Nephron (organoid): ENCODE measurements around the gene NCOA1.

Experiments
- H3K27ac Mint-ChIP-seq, 3 experiments: 2 replicates each; pipeline ENCODE4 v1.8.0; 2020; ENCODE audit warnings: mixed read lengths in 3 of 3, mild to moderate bottlenecking in 2 of 3, moderate library complexity in 1 of 3
- H3K27me3 Mint-ChIP-seq: 2 replicates; pipeline ENCODE4 v1.8.0; 2021; ENCODE audit warnings: low read depth, mild to moderate bottlenecking, moderate library complexity, mixed read lengths
- H3K36me3 Mint-ChIP-seq: 2 replicates; pipeline ENCODE4 v1.8.0; 2020; ENCODE audit warnings: low read depth, mixed read lengths
- H3K4me1 Mint-ChIP-seq: 2 replicates; pipeline ENCODE4 v1.8.0; 2020; ENCODE audit warnings: mixed read lengths
- H3K4me3 Mint-ChIP-seq, 3 experiments: 2 replicates each; pipeline ENCODE4 v1.8.0; 2020; ENCODE audit warnings: mild to moderate bottlenecking in 3 of 3, mixed read lengths in 3 of 3, moderate library complexity in 2 of 3
- H3K9me3 Mint-ChIP-seq: 2 replicates; pipeline ENCODE4 v1.8.0; 2020; ENCODE audit warnings: mixed read lengths
- CTCF ChIP-seq, 3 experiments: fragments of 200-600 bp; sonication (generic); IDR thresholded peaks; one replicate each; pipeline ENCODE4 v1.5.0; 2021; ENCODE audit warnings: antibody characterized with exemption in 3 of 3; ENCODE audit not compliant: unreplicated experiment in 3 of 3

NCOA1 gene

DNA sequence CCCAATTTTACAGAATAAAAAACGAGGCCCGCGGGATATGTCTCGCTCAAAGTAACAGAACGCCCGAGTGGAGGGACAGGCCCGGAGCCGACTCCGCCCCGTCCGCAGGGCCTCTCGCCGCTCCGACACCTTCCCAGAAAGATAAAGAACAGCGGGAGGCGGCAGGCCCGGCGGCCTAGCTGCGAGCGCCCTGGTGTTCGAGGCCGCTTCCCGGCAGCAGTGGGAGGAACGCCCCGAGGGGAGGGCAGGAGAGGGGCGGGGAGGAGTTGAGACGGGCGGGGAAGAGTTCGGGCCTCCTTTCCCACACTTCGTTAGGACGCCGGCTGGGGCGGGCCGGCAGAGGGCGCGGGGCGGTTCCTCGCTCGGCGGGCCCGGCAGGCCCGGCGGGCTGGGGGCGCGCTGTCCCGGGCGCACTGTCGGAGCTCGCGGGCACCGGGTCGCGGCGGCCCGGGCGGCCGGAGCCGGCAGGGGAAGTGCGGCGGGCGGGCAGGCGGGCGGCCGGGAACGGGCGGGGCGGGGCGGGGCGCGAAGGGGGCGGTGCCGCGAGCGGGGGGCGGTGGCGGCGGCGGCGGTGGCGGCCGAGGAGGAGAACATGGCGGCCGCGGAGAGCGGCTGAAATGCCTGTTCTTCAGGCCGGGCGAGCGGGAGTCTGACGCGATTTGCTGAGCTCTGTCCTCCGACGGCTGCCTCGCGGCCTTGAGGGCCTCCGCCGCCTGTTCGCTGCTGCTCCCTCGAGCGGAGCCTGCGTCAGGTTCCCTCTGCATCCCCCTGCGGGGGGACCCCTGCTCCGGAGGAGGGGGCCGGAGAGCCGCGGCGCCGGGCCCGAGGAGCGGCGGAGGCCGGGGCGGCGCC is at the start of gene NCOA1:
NCOA1 (plus strand) TSS at position 565 of the 852 bp plus-strand sequence. CDS start 167,424 bp downstream, outside the sequence.
- Mint-ChIP-seq H3K27ac (peak within 1 kb of the TSS; percentile 86 to 94 (median 93)), H3K27me3 (no peaks in the 10 kb centered on the region), H3K4me1 (peaks cover 63% of the 10 kb centered on the region), H3K36me3 (no peaks in the 10 kb centered on the region), H3K9me3 (no peaks in the 10 kb centered on the region), H3K4me3 (peak within 1 kb of the TSS; percentile 89 to 96 (median 93))
- TF ChIP-seq CTCF (IDR thresholded peaks at IDR 0.05; ENCODE audit: unreplicated experiment in 3 of 3): peak in 2 of 3 experiments; percentile 13 to 20

DNA sequence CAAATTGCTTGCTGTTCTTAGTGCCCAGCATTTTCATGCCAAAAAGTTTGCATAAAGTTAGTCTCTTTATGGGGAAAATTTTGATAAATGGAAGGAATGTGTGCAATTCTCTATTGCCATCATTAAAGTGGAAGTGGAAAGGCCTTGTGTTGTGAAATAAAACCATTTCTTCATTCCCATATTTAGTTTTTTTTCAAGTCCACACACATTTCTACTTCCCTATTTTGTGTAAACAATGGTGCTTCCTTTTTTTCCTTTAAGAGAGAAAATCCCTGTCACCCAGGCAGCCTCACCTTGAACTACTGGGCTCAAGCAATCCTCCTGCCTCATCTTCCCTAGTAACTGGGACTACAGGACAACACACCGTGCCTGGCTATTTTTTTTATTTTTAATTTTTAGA is 42.3 kb upstream of the NCOA1 start:
- Mint-ChIP-seq H3K36me3 (peaks cover 3% of the 10 kb centered on the region), H3K4me1 (peaks cover 16% of the 10 kb centered on the region), H3K4me3 (no peak overlapping the region), H3K27ac (no peak overlapping the region), H3K9me3 (peaks cover 36% of the 10 kb centered on the region), H3K27me3 (peaks cover 4% of the 10 kb centered on the region)
- no peak for TF ChIP-seq CTCF (IDR thresholded peaks at IDR 0.05; ENCODE audit: unreplicated experiment in 3 of 3)

GRCh38 chr2:24449344-24449743 is 41.7 kb upstream of the NCOA1 start:
- Mint-ChIP-seq H3K27ac (no peak overlapping the region), H3K4me3 (no peak overlapping the region), H3K36me3 (peaks cover 3% of the 10 kb centered on the region), H3K27me3 (peaks cover 4% of the 10 kb centered on the region), H3K9me3 (peaks cover 36% of the 10 kb centered on the region), H3K4me1 (peaks cover 21% of the 10 kb centered on the region)
- no peak for TF ChIP-seq CTCF (IDR thresholded peaks at IDR 0.05; ENCODE audit: unreplicated experiment in 3 of 3)

DNA sequence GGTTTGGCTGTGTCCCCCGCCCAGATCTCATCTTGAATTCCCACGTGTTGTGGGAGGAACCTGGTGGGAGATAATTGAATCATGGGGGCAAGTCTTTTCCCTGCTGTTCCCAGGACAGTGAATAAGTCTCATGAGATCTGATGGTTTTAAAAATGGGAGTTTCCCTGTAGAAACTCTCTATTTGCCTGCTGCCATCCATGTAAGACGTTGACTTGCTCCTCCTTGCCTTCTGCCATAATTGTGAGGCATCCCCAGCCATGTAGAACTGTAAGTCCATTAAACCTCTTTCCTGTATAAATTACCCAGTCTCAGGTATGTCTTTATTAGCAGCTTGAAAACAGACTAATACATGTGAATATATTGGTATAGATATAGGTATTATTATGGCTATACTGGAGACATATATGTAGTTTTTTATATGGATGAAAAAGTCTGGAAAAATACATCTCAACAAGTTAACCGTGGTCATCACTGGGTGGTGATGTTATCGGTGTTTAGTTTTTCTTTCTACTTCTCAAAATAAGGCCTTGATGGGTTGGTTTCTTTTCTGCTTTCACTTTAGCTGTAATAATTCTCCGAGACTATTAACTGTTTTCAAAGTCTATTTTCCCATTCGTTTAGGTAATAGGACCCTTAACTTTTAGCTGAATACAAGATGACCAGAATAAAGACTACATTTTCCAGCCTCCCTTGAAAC is 39.1 kb upstream of the NCOA1 start:
- Mint-ChIP-seq H3K36me3 (no peaks in the 10 kb centered on the region), H3K4me1 (peaks cover 32% of the 10 kb centered on the region), H3K4me3 (no peak overlapping the region), H3K27me3 (peaks cover 4% of the 10 kb centered on the region), H3K9me3 (peaks cover 27% of the 10 kb centered on the region), H3K27ac (no peak overlapping the region)
- no peak for TF ChIP-seq CTCF (IDR thresholded peaks at IDR 0.05; ENCODE audit: unreplicated experiment in 3 of 3)

DNA sequence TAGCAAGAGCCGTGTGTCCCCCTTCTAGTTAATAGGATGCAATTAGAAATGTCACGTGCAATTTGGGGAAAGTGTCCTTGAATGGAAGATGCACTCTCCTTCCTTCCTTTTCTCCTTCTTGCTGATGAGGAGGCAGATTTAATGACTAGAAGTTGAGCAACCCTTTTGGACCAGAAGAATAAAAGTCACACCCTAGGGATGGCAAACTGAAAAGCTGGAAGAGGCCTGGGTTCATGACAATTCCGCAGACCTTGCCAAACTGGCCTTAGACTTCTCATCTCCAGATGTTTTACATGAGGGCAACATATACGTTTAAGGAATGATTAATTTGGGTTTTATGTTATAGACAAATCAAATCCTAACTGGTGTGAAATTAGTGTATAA is 38.6 kb upstream of the NCOA1 start:
- Mint-ChIP-seq H3K4me1 (peaks cover 32% of the 10 kb centered on the region), H3K27ac (no peak overlapping the region), H3K36me3 (no peaks in the 10 kb centered on the region), H3K9me3 (peaks cover 26% of the 10 kb centered on the region), H3K27me3 (peaks cover 8% of the 10 kb centered on the region), H3K4me3 (peak overlapping the region in 1 of 3 experiments; percentile 42)
- TF ChIP-seq CTCF (IDR thresholded peaks at IDR 0.05; ENCODE audit: unreplicated experiment in 3 of 3): no peak
